Measurements from ENCODE around the gene GLTPD2.

The GLTPD2 gene

GRCh38 chr17:4806777-4807604 is 18.2 kb downstream of the GLTPD2 start, which contains the start of gene PLD2:
TSS of gene PLD2 (plus strand) at chr17:4807152. CDS start at chr17:4807773, 621 bp downstream.
- H3K4me2 ChIP-seq, result peak within 1 kb of the TSS; percentile 95
- peak within 1 kb of the TSS; percentile 83 for H3K4me3 ChIP-seq
- 0 out of 2 replicates have a peak, but pooled peaks cover 6% of the 10 kb centered on the region for H4K20me1 ChIP-seq
- peak within 1 kb of the TSS; percentile 72; the same call in 1 of the 2 replicates for H3K27ac ChIP-seq
- H3K9ac ChIP-seq, result peak within 1 kb of the TSS; percentile 82
- no peaks in the 10 kb centered on the region for H3K27me3 ChIP-seq
- peaks cover 35% of the 10 kb centered on the region for H3K4me1 ChIP-seq
- peaks cover 10% of the 10 kb centered on the region for H3K36me3 ChIP-seq
- H3K9me3 ChIP-seq, result no peaks in the 10 kb centered on the region
- TF ChIP-seq Cebpa-rat (IDR thresholded peaks at IDR 0.05), result no peak

GRCh38 chr17:4807605-4808377 is 19.0 kb downstream of the GLTPD2 start:
- TF ChIP-seq Cebpa-rat (IDR thresholded peaks at IDR 0.05), result no peak
- peak overlapping the region; percentile 95 for H3K4me2 ChIP-seq
- peak overlapping the region; percentile 83 for H3K4me3 ChIP-seq
- no peaks in the 10 kb centered on the region for H3K27me3 ChIP-seq
- H3K9me3 ChIP-seq, result no peaks in the 10 kb centered on the region
- 0 out of 2 replicates have a peak, but pooled peaks cover 6% of the 10 kb centered on the region for H4K20me1 ChIP-seq
- H3K36me3 ChIP-seq, result peaks cover 10% of the 10 kb centered on the region
- H3K4me1 ChIP-seq, result peaks cover 35% of the 10 kb centered on the region
- no peak overlapping the region for H3K27ac ChIP-seq
- H3K9ac ChIP-seq, result peak overlapping the region; percentile 38

- H3K4me2 ChIP-seq, result peak overlapping the region; percentile 95
- no peaks in the 10 kb centered on the region for H3K9me3 ChIP-seq
- TF ChIP-seq Cebpa-rat (IDR thresholded peaks at IDR 0.05), result no peak
- H4K20me1 ChIP-seq, result 0 out of 2 replicates have a peak, but pooled peaks cover 6% of the 10 kb centered on the region
- no peak overlapping the region; the same call in 1 of the 2 replicates for H3K9ac ChIP-seq
- peak overlapping the region; percentile 83; the same call in 1 of the 2 replicates for H3K4me3 ChIP-seq
- H3K4me1 ChIP-seq, result peaks cover 35% of the 10 kb centered on the region
- no peaks in the 10 kb centered on the region for H3K27me3 ChIP-seq
- no peak overlapping the region for H3K27ac ChIP-seq
- peaks cover 10% of the 10 kb centered on the region for H3K36me3 ChIP-seq
Measured at GRCh38 chr17:4808378-4808767, 19.6 kb downstream of the GLTPD2 start.

DNA sequence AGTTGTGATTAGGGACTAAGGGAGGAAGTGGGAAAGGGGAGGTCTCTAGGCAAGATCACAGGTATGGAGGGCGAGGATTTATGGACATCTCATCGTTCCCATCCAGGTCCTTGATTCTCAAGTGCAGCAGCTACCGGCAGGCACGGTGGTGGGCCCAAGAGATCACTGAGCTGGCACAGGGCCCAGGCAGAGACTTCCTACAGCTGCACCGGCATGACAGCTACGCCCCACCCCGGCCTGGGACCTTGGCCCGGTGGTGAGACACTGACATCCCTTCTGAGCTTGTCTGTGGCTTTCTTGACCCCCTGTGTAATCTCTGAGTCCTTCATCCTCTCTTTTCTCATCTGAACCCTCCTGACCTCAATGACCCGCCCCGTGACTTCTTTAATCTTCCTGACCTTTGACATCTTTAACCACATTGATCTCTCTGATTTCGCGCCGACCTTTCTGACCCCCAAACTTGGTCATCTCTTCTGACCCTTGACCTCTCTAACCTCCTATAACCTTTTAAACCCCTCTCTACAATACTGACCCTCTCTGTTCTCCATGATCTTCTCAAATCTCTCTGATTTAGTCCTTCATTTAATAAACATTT is 22.0 kb downstream of the GLTPD2 start:
- H3K9ac ChIP-seq, result no peak overlapping the region
- H3K27me3 ChIP-seq, result no peaks in the 10 kb centered on the region
- H3K36me3 ChIP-seq, result peaks cover 27% of the 10 kb centered on the region
- H3K4me2 ChIP-seq, result peak overlapping the region; percentile 51
- peaks cover 35% of the 10 kb centered on the region for H3K4me1 ChIP-seq
- no peak for TF ChIP-seq Cebpa-rat (IDR thresholded peaks at IDR 0.05)
- H3K27ac ChIP-seq, result no peak overlapping the region
- no peak overlapping the region for H3K4me3 ChIP-seq
- H3K9me3 ChIP-seq, result no peaks in the 10 kb centered on the region
- H4K20me1 ChIP-seq, result 0 out of 2 replicates have a peak, but pooled peaks cover 6% of the 10 kb centered on the region

DNA sequence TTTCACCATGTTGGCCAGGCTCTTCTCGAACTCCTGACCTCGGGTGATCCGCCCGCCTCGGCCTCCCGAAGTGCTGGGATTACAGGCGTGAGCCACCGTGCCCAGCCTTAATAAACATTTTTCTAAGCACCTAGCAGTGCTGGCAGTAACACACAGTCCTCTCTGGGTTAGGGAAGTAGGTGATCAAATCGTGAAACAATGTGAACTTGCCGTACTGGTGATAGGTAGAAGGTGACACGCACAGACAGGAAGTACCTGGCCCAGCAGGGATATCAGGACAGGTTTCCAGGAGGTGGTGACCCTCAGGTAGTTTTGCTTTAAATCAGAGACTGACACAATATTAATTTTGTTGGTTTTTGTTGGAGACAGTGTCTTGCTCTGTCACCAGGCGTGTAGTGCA is 22.7 kb downstream of the GLTPD2 start:
- no peak for TF ChIP-seq Cebpa-rat (IDR thresholded peaks at IDR 0.05)
- H3K4me3 ChIP-seq, result no peak overlapping the region
- H4K20me1 ChIP-seq, result 0 out of 2 replicates have a peak, but pooled peaks cover 6% of the 10 kb centered on the region
- no peaks in the 10 kb centered on the region for H3K9me3 ChIP-seq
- no peak overlapping the region for H3K27ac ChIP-seq
- H3K4me1 ChIP-seq, result peaks cover 30% of the 10 kb centered on the region
- no peaks in the 10 kb centered on the region for H3K27me3 ChIP-seq
- H3K9ac ChIP-seq, result no peak overlapping the region
- no peak overlapping the region for H3K4me2 ChIP-seq
- H3K36me3 ChIP-seq, result peaks cover 33% of the 10 kb centered on the region

DNA sequence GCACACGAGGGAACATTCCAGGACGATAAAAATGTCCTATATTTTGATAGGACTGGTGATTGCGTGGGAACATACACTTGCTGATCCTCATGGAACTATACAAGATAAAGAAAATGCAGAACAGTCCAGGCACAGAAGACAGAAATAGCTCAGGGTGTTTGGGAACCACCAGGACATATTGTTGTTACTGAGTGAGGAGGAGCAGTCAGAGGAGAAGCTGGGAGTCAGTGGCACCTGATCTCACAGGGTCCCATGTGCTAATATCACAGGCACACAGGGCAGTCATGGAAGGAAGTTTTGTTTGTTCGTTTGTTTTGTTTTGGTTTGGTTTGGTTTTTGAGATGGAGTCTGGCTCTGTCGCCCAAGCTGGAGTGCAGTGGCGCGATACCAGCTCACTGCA is 23.9 kb downstream of the GLTPD2 start:
- Histone ChIP-seq H3K4me1 (peaks cover 27% of the 10 kb centered on the region), H3K9me3 (no peaks in the 10 kb centered on the region), H3K4me2 (no peak overlapping the region), H4K20me1 (0 out of 2 replicates have a peak, but pooled peaks cover 5% of the 10 kb centered on the region), H3K9ac (no peak overlapping the region), H3K36me3 (peaks cover 46% of the 10 kb centered on the region), H3K27ac (no peak overlapping the region), H3K4me3 (no peak overlapping the region), H3K27me3 (no peaks in the 10 kb centered on the region)
- TF ChIP-seq Cebpa-rat (IDR thresholded peaks at IDR 0.05), result no peak

GRCh38 chr17:4815043-4815675 is 26.4 kb downstream of the GLTPD2 start:
- TF ChIP-seq Cebpa-rat (IDR thresholded peaks at IDR 0.05), result no peak
- peaks cover 14% of the 10 kb centered on the region for H3K4me1 ChIP-seq
- no peak overlapping the region for H3K4me2 ChIP-seq
- H3K9ac ChIP-seq, result no peak overlapping the region
- H4K20me1 ChIP-seq, result no peaks in the 10 kb centered on the region
- H3K4me3 ChIP-seq, result no peak overlapping the region
- no peaks in the 10 kb centered on the region for H3K27me3 ChIP-seq
- no peaks in the 10 kb centered on the region for H3K9me3 ChIP-seq
- H3K36me3 ChIP-seq, result peaks cover 50% of the 10 kb centered on the region
- H3K27ac ChIP-seq, result no peak overlapping the region

GRCh38 chr17:4816826-4817225 is 28.1 kb downstream of the GLTPD2 start:
- Histone ChIP-seq H3K9me3 (no peaks in the 10 kb centered on the region), H3K4me2 (no peak overlapping the region), H4K20me1 (no peaks in the 10 kb centered on the region), H3K27me3 (no peaks in the 10 kb centered on the region), H3K9ac (no peak overlapping the region), H3K4me1 (no peaks in the 10 kb centered on the region; the same call in 1 of the 2 replicates), H3K36me3 (peaks cover 50% of the 10 kb centered on the region), H3K27ac (no peak overlapping the region), H3K4me3 (no peak overlapping the region)
- no peak for TF ChIP-seq Cebpa-rat (IDR thresholded peaks at IDR 0.05)

DNA sequence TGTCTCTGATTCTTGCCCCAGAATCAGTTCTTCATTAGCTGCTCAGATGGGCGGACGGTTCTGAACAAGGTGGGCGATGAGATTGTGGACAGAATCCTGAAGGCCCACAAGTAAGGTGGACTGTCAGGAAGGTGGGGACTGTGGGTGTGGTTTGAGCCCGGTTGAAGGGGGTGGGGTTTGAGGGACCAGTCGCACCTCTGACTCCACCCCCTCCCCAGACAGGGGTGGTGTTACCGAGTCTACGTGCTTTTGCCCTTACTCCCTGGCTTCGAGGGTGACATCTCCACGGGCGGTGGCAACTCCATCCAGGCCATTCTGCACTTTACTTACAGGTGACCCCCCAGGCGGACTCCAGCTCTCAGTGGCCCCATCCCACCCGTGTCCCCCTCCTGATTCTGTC is 29.5 kb downstream of the GLTPD2 start:
- H3K9ac ChIP-seq, result no peak overlapping the region
- no peaks in the 10 kb centered on the region for H3K9me3 ChIP-seq
- H3K27me3 ChIP-seq, result no peaks in the 10 kb centered on the region
- no peak for TF ChIP-seq Cebpa-rat (IDR thresholded peaks at IDR 0.05)
- peaks cover 60% of the 10 kb centered on the region for H3K36me3 ChIP-seq
- H3K27ac ChIP-seq, result no peak overlapping the region
- H3K4me2 ChIP-seq, result no peak overlapping the region
- H3K4me1 ChIP-seq, result no peaks in the 10 kb centered on the region
- no peaks in the 10 kb centered on the region for H4K20me1 ChIP-seq
- no peak overlapping the region for H3K4me3 ChIP-seq
